CD4-positive, alpha-beta memory T cell (primary cell): Measurements from ENCODE around the gene RPS6KB2. TPM values are rescaled to one million over a fixed set of nuclear protein-coding genes. Genes with fewer than 3 reads are reported as not detected.
A peak's percentile ranks its signal among the peaks of the same experiment; 100 is the strongest.

Experiments
- CTCF ChIA-PET: fragments of 350-600 bp; sonication (Branson Sonifier 250); formaldehyde crosslinking; loops from one replicate; lab custom pipeline; 2021; ENCODE audit warnings: inconsistent platforms; ENCODE audit not compliant: partially characterized antibody; lab: Charles Lee
- POLR2A ChIA-PET: fragments of 350-600 bp; sonication (Branson Sonifier 250); formaldehyde crosslinking; loops from one replicate; lab custom pipeline; 2021; ENCODE audit not compliant: partially characterized antibody; lab: Charles Lee
- DNase-seq, 5 donors: peaks; one replicate each; pipeline versions ENCODE4 v3.0.0 to v3.0.0-alpha.2; 2020 to 2022; ENCODE audit warnings: mixed read lengths in 1 of 5
- H3K27ac ChIP-seq: one replicate; pipeline ENCODE4 v1.7.0; 2013; ENCODE audit warnings: low read depth, low read length
- H3K27me3 ChIP-seq: 2 replicates; pipeline ENCODE4 v1.7.0; 2013; ENCODE audit warnings: mild to moderate bottlenecking, low read length, moderate library complexity; ENCODE audit not compliant: insufficient read depth
- H3K36me3 ChIP-seq: 2 replicates; pipeline ENCODE4 v1.7.0; 2013; ENCODE audit warnings: mild to moderate bottlenecking, low read length, moderate library complexity; ENCODE audit not compliant: insufficient read depth
- H3K4me1 ChIP-seq: 2 replicates; pipeline ENCODE4 v1.7.0; 2013; ENCODE audit warnings: mild to moderate bottlenecking, low read length, moderate library complexity; ENCODE audit not compliant: insufficient read depth
- H3K4me3 ChIP-seq, 2 donors: one replicate each; pipeline ENCODE4 v1.7.0; 2013; ENCODE audit warnings: low read length in 2 of 2, mild to moderate bottlenecking in 1 of 2
- H3K9me3 ChIP-seq, 2 donors: one replicate each; pipeline ENCODE4 v1.7.0; 2013; ENCODE audit warnings: low read length in 2 of 2, control low read depth in 1 of 2; ENCODE audit not compliant: control insufficient read depth in 1 of 2
- H3K27ac Mint-ChIP-seq, 7 donors: one replicate each; pipeline ENCODE4 v1.8.0; 2020 to 2021; ENCODE audit warnings: mixed read lengths in 7 of 7, mild to moderate bottlenecking in 6 of 7, inconsistent platforms in 3 of 7, moderate library complexity in 3 of 7
- H3K27me3 Mint-ChIP-seq, 2 donors: one replicate each; pipeline ENCODE4 v1.8.0; 2020 to 2021; ENCODE audit warnings: mixed read lengths in 2 of 2
- H3K36me3 Mint-ChIP-seq, 2 donors: one replicate each; pipeline ENCODE4 v1.8.0; 2020 to 2021; ENCODE audit warnings: mixed read lengths in 2 of 2, inconsistent platforms in 1 of 2, mild to moderate bottlenecking in 1 of 2
- H3K4me1 Mint-ChIP-seq, 4 donors: one replicate each; pipeline ENCODE4 v1.8.0; 2020 to 2021; ENCODE audit warnings: mixed read lengths in 4 of 4, mild to moderate bottlenecking in 1 of 4
- H3K4me3 Mint-ChIP-seq, 8 donors: one replicate each; pipeline ENCODE4 v1.8.0; 2020 to 2021; ENCODE audit warnings: mixed read lengths in 8 of 8, mild to moderate bottlenecking in 7 of 8, moderate library complexity in 6 of 8, inconsistent platforms in 3 of 8
- H3K9me3 Mint-ChIP-seq, 8 donors: one replicate each; pipeline ENCODE4 v1.8.0; 2020 to 2021; ENCODE audit warnings: mixed read lengths in 8 of 8, mild to moderate bottlenecking in 5 of 8, inconsistent platforms in 3 of 8, moderate library complexity in 1 of 8
- intact Hi-C: fragments of 100-400 bp; cut with micrococcal nuclease; formaldehyde crosslinking; loops from one replicate; pipeline ENCODE4 v1.15.1; 2023
- polyA plus RNA-seq, 2 donors: library from polyadenylated mRNA; unstranded; fragments of 300-500 nt; fragmentation: Illumina TruSeq; gene quantifications; one replicate each; pipeline ENCODE4 v1.2.3, GENCODE V29; 2021
- total RNA-seq, 2 experiments: library from RNA; stranded (reverse); gene quantifications; one replicate each; pipeline ENCODE4 v1.2.3, GENCODE V29; 2021

The RPS6KB2 gene
- total and polyA plus RNA-seq, 4 experiments from 2014 or later = 55.2 to 79.9 (median 68.2) TPM

DNA sequence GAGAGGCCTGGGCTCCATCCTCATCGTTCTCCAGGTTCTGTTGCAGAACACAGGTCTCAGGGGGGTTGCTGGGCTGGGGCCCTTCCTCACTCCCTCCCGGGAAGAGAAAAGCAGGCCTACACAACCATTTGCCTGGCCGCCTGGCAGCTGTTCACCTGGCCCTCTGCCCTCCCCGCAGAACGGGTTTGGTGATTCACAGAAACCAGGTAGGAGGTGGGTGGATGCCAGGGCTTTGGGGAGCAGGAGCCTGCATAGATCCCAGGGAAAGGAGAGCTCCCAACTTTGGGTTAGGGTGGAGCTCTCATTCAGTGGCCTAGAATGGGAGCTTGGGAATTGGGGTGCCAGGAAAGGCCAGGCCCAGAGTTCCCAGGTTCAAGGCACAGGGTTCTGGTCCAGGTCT lies 39.8 kb downstream of the RPS6KB2 start:
- no peaks in the 10 kb centered on the region for H3K36me3 ChIP-seq
- ChIA-PET POLR2A (interaction anchor here (0.7 to 30.4 kb wide), 21 partner anchors 10 to 228 kb away, joined by 3 to 900 read pairs (median 8); partner anchors contain the start of genes AIP, CABP4, CDK2AP2 and CORO1B), CTCF (interaction anchor here (0.8 to 4.8 kb wide), 14 partner anchors 10 to 205 kb away, joined by 3 to 38 read pairs (median 5); partner anchors contain the start of genes AIP, PITPNM1, PPP1CA and PTPRCAP)
- Mint-ChIP-seq H3K9me3 (no peaks in the 10 kb centered on the region), H3K27me3 (no peaks in the 10 kb centered on the region), H3K36me3 (peaks cover 0 to 7% of the 10 kb centered on the region in 2 donors), H3K27ac (peak overlapping the region; percentile 84 to 96 (median 91)), H3K4me3 (peak overlapping the region; percentile 81 to 92 (median 90)), H3K4me1 (peaks cover 16 to 39% (median 28%) of the 10 kb centered on the region in 4 donors)
- H3K27ac ChIP-seq = peak overlapping the region; percentile 81
- no peaks in the 10 kb centered on the region for H3K9me3 ChIP-seq
- peak overlapping the region; percentile 69 to 78 for H3K4me3 ChIP-seq
- no peak for DNase-seq
- intact Hi-C loops = loop anchor here (2.0 kb wide), 1 partner anchor 51 kb away; no protein-coding TSS in a partner anchor
- peaks cover 48% of the 10 kb centered on the region for H3K4me1 ChIP-seq
- H3K27me3 ChIP-seq = no peaks in the 10 kb centered on the region

DNA sequence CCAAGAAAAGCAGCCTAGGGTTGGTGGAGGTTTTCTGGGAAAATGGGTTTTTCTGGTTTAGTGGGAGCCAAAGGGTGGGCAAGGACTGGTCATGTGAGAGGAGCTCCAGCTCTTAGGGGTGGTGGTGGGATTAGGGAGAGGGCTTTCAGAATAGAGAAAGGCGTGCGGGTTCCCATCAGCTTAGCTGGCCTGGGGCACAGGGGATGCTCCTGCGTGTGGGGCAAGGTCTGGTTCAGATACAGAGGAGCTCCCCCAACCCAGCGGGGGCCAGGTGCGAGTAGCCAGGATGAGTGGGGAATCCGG lies 40.1 kb downstream of the RPS6KB2 start:
- H3K36me3 Mint-ChIP-seq = peaks cover 0 to 7% of the 10 kb centered on the region in 2 donors
- H3K27me3 Mint-ChIP-seq = no peaks in the 10 kb centered on the region
- Histone ChIP-seq H3K36me3 (no peaks in the 10 kb centered on the region), H3K27ac (peak overlapping the region; percentile 81), H3K4me1 (peaks cover 48% of the 10 kb centered on the region), H3K9me3 (no peaks in the 10 kb centered on the region), H3K4me3 (peak overlapping the region; percentile 69 to 78), H3K27me3 (no peaks in the 10 kb centered on the region)
- POLR2A ChIA-PET = interaction anchor here (0.6 to 30.4 kb wide), 24 partner anchors 9 to 228 kb away, joined by 3 to 900 read pairs (median 8); partner anchors contain the start of genes AIP, CABP4, CDK2AP2 and CORO1B
- CTCF ChIA-PET = interaction anchor here (0.8 to 4.8 kb wide), 15 partner anchors 9 to 206 kb away, joined by 3 to 38 read pairs (median 5); partner anchors contain the start of genes AIP, PITPNM1, PPP1CA and PTPRCAP
- no peaks in the 10 kb centered on the region for H3K9me3 Mint-ChIP-seq
- DNase-seq = no peak
- H3K4me3 Mint-ChIP-seq = peak overlapping the region; percentile 81 to 92 (median 90)
- H3K27ac Mint-ChIP-seq = peak overlapping the region; percentile 84 to 96 (median 91)
- intact Hi-C loops = loop anchor here (2.0 kb wide), 1 partner anchor 52 kb away; no protein-coding TSS in a partner anchor
- peaks cover 16 to 39% (median 28%) of the 10 kb centered on the region in 4 donors for H3K4me1 Mint-ChIP-seq

DNA sequence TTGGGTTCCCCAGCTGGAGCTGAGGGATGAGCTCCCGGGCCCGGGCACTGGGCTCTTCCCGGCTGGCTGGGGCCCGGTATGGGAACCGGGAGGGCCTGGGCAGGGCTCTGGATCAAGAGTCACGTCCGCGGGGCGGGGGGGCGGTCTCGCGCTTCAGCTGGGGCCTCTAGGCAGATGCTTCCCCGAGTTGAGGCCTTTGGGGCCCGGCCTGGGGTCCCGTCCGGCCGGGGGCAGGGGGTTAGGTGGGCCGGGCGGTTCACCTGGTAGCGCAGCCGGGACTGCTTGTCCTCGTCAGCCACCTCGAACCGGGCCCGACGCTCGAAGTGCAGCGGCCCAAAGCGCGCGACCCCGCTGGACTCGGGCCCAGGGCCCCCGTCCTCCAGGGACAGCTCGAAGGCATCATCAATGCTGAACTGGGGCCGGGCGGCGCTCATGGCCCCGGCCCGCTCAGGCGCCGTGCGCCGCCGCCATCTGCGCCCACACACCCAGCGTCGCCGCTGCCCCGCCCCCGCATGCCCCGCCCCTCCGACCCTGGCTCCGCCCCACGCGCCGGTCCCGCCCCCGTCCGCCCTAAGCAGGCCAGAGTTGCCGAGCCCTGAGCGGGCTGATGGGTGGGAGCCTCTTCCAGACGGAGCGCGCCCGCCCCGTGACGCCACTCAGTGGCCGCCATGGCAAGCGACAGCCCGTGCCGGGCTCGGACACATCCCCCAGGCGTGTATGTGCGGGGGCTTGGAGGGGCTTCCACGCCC lies 40.6 kb downstream of the RPS6KB2 start, which contains the start of gene TMEM134:
TSS of gene TMEM134 (minus strand) at position 493 of the 749 bp plus-strand sequence. CDS start at position 434, 59 bp downstream.
- intact Hi-C loops = loop anchor here (1.0 to 2.0 kb wide), 9 partner anchors 13 to 80 kb away; partner anchors contain the start of genes CORO1B, PPP1CA, PTPRCAP and RPS6KB2
- Mint-ChIP-seq H3K9me3 (no peaks in the 10 kb centered on the region), H3K4me1 (peaks cover 16 to 38% (median 28%) of the 10 kb centered on the region in 4 donors), H3K27ac (peak within 1 kb of the TSS; percentile 84 to 96 (median 91)), H3K36me3 (peaks cover 0 to 7% of the 10 kb centered on the region in 2 donors), H3K4me3 (peak within 1 kb of the TSS; percentile 83 to 92 (median 90)), H3K27me3 (no peaks in the 10 kb centered on the region)
- H3K9me3 ChIP-seq = no peaks in the 10 kb centered on the region
- DNase-seq = peak; percentile 85 to 88 (median 88)
- peak within 1 kb of the TSS; percentile 78 to 79 for H3K4me3 ChIP-seq
- ChIA-PET POLR2A (interaction anchor here (0.6 to 30.4 kb wide), 24 partner anchors 8 to 229 kb away, joined by 3 to 900 read pairs (median 8); partner anchors contain the start of genes AIP, CABP4, CDK2AP2 and CORO1B), CTCF (interaction anchor here (0.8 to 4.8 kb wide), 19 partner anchors 9 to 206 kb away, joined by 3 to 38 read pairs (median 4); partner anchors contain the start of genes AIP, PITPNM1, PPP1CA and PTPRCAP)
- no peaks in the 10 kb centered on the region for H3K27me3 ChIP-seq
- peak within 1 kb of the TSS; percentile 81 for H3K27ac ChIP-seq
- H3K36me3 ChIP-seq = no peaks in the 10 kb centered on the region
- H3K4me1 ChIP-seq = peaks cover 48% of the 10 kb centered on the region

- H3K9me3 ChIP-seq = no peaks in the 10 kb centered on the region
- intact Hi-C loops = loop anchor here (1.0 to 2.0 kb wide), 9 partner anchors 13 to 80 kb away; partner anchors contain the start of genes CORO1B, PPP1CA, PTPRCAP and RPS6KB2
- H3K9me3 Mint-ChIP-seq = no peaks in the 10 kb centered on the region
- H3K4me1 ChIP-seq = peaks cover 42% of the 10 kb centered on the region
- H3K4me3 Mint-ChIP-seq = peak overlapping the region; percentile 76 to 92 (median 84)
- DNase-seq = no peak
- no peaks in the 10 kb centered on the region for H3K27me3 ChIP-seq
- H3K36me3 ChIP-seq = no peaks in the 10 kb centered on the region
- H3K27ac Mint-ChIP-seq = peak overlapping the region; percentile 21 to 92 (median 87)
- peaks cover 16 to 34% (median 26%) of the 10 kb centered on the region in 4 donors for H3K4me1 Mint-ChIP-seq
- CTCF ChIA-PET = interaction anchor here (0.8 to 2.7 kb wide), 9 partner anchors 10 to 68 kb away, joined by 3 to 19 read pairs (median 4); partner anchors contain the start of genes AIP, PPP1CA and TBC1D10C
- POLR2A ChIA-PET = interaction anchor here (0.9 to 30.4 kb wide), 15 partner anchors 12 to 229 kb away, joined by 4 to 900 read pairs (median 20); partner anchors contain the start of genes AIP, CDK2AP2, CORO1B and PITPNM1
- peak overlapping the region; percentile 78 to 79 for H3K4me3 ChIP-seq
- H3K36me3 Mint-ChIP-seq = peaks cover 0 to 7% of the 10 kb centered on the region in 2 donors
- H3K27ac ChIP-seq = peak overlapping the region; percentile 81
- no peaks in the 10 kb centered on the region for H3K27me3 Mint-ChIP-seq
Measured at GRCh38 chr11:67469508-67469811, 41.2 kb downstream of the RPS6KB2 start.

DNA sequence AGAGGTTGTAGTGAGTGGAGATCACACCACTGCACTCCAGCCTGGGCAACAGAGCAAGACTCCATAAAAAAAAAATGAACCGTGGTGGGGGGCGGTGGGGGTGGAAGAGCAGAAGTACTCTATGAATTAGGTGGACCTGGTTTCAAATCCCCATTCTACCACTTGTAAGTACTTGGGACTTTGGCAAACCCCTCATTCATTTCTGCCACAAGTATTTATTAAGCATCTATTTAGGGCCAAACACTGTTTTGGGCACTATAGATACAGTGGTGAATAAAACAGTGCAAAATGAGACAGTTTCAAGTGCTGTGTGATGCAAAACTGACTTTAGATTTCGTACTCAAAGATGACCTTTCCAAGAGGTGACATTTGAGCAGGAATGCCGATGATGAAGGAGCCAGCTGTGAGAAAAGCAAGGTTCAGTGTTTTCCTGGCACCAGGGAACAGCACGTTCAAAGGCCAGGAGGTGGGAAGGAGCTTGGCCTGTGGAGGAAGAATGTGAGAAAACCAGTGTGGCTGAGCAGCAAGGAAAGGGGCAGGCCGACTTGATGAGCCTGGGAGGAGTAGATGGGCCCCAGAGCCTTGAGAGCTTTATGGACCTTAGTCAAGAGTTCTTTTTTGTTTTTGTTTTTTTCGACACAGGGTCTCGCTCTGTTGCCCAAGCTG lies 42.2 kb downstream of the RPS6KB2 start:
- H3K4me1 Mint-ChIP-seq = peaks cover 12 to 29% (median 19%) of the 10 kb centered on the region in 4 donors
- intact Hi-C loops = no loop called here
- DNase-seq = no peak
- Histone ChIP-seq H3K9me3 (no peaks in the 10 kb centered on the region), H3K27ac (no peak overlapping the region), H3K36me3 (no peaks in the 10 kb centered on the region), H3K27me3 (no peaks in the 10 kb centered on the region), H3K4me3 (no peak overlapping the region), H3K4me1 (peaks cover 37% of the 10 kb centered on the region)
- no peaks in the 10 kb centered on the region for H3K27me3 Mint-ChIP-seq
- POLR2A ChIA-PET = interaction anchor here (1.1 to 30.4 kb wide), 6 partner anchors 15 to 79 kb away, joined by 4 to 900 read pairs (median 108); partner anchors contain the start of genes AIP, CDK2AP2, CORO1B and PPP1CA
- peaks cover 0 to 2% of the 10 kb centered on the region in 2 donors for H3K36me3 Mint-ChIP-seq
- H3K9me3 Mint-ChIP-seq = no peaks in the 10 kb centered on the region
- peak overlapping the region in 5 of 7 donors; percentile 29 to 92 (median 50) for H3K27ac Mint-ChIP-seq
- CTCF ChIA-PET = interaction anchor here (0.7 to 2.7 kb wide), 6 partner anchors 12 to 69 kb away, joined by 3 to 19 read pairs (median 4); partner anchors contain the start of genes AIP, PITPNM1, PPP1CA and RPS6KB2
- H3K4me3 Mint-ChIP-seq = peak overlapping the region in 2 of 8 donors; percentile 41 to 60

DNA sequence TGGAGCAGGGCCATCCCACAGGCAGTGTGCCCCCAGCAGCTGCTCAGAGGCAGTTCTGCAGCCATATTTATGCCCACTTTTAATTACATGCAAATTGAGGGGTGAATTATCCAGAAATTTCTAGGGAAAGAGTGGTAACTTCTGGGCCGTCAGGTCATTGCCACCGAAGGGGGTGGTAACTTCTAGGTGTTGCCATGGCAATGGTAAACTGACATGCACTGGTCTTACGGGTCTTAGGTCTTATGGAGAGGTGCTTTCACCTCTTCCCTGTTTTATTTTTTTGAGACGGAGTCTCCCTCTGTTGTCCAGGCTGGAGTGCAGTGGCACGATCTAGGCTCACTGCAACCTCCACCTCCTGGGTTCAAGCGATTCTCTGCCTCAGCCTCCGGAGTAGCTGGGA lies 44.6 kb downstream of the RPS6KB2 start:
- CTCF ChIA-PET = interaction anchor here (0.8 kb wide), 1 partner anchor 70 kb away, joined by 3 read pairs; no protein-coding TSS in a partner anchor
- Mint-ChIP-seq H3K36me3 (no peaks in the 10 kb centered on the region), H3K27ac (no peak overlapping the region), H3K4me3 (no peak overlapping the region), H3K9me3 (no peaks in the 10 kb centered on the region), H3K4me1 (peaks cover 7 to 15% (median 8%) of the 10 kb centered on the region in 4 donors), H3K27me3 (no peaks in the 10 kb centered on the region)
- Histone ChIP-seq H3K4me1 (peaks cover 14% of the 10 kb centered on the region), H3K36me3 (no peaks in the 10 kb centered on the region), H3K9me3 (no peaks in the 10 kb centered on the region), H3K4me3 (no peak overlapping the region), H3K27ac (no peak overlapping the region), H3K27me3 (no peaks in the 10 kb centered on the region)
- intact Hi-C loops = no loop called here
- DNase-seq = no peak
- POLR2A ChIA-PET = interaction anchor here (1.0 to 1.8 kb wide), 3 partner anchors 11 to 91 kb away, joined by 3 to 7 read pairs (median 5); partner anchors contain the start of gene AIP
